Uterus (tissue), 2 donors: Measurements from ENCODE around the gene PSMD2.

Experiments
- POLR2A ChIP-seq, 2 donors: fragments of 450-650 bp; IDR thresholded peaks; one replicate each; pipeline ENCODE4 v1.6.1; 2016; ENCODE audit warnings: antibody characterized with exemption in 2 of 2, mild to moderate bottlenecking in 1 of 2, moderate library complexity in 1 of 2
- TF ChIP-seq, protein P1 (sequence below), 4 experiments: fragments of 200-600 bp in 2 of 4; fragments of 450-650 bp in 2 of 4; sonication (generic) in 2 of 4; IDR thresholded peaks; one replicate each; pipeline ENCODE4 v1.5.1; 2016 to 2019; ENCODE audit warnings: antibody characterized with exemption in 4 of 4, mild to moderate bottlenecking in 2 of 4, moderate library complexity in 1 of 4

DNA sequence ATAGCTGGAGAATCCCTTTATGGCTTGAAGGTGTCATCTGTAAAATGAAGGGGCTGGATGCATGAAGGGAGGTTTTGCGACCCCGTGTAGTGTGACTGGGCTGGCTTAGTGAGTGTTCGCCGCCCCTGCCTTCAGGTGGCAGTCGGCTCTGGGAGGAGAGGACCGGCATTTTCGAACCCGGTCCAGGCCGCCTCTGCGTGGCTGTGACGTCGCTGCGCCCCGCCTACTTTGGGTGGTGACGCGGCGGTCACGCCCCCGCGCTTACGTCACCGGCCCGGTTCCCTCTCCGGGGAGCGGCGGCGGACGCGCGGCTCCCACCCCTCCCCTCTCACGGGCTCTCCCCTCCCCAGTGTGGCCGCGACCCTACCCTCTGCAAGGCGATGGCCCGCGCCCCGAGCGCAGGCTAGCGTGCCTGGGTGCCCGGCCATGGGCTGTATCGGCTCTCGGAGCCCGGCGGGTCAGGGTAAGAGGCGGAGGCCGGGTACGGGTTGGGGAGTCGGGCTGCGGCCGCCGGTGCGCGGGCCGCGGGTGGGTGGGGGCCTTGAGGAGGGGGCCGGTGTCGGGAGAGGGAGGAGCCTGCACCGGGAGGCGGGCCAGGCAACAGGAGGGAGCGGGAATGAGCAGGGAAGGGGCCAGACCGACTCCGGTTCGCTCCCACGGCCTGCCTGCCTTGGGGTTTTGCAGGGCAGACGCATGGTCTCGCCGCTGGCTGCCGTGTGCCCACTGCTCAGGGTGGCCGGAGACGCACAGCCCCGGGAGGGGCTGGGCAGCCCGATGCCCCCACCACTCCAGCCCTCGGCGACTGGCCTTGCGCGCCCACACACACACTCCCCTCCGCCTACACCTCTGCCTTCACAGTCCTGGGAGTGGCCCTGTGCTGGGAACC, 36.9 kb downstream of the PSMD2 start:
- TF ChIP-seq, protein P1, sequence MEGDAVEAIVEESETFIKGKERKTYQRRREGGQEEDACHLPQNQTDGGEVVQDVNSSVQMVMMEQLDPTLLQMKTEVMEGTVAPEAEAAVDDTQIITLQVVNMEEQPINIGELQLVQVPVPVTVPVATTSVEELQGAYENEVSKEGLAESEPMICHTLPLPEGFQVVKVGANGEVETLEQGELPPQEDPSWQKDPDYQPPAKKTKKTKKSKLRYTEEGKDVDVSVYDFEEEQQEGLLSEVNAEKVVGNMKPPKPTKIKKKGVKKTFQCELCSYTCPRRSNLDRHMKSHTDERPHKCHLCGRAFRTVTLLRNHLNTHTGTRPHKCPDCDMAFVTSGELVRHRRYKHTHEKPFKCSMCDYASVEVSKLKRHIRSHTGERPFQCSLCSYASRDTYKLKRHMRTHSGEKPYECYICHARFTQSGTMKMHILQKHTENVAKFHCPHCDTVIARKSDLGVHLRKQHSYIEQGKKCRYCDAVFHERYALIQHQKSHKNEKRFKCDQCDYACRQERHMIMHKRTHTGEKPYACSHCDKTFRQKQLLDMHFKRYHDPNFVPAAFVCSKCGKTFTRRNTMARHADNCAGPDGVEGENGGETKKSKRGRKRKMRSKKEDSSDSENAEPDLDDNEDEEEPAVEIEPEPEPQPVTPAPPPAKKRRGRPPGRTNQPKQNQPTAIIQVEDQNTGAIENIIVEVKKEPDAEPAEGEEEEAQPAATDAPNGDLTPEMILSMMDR (IDR thresholded peaks at IDR 0.05) = no peak
- peak; percentile 89 to 96 for TF ChIP-seq POLR2A (IDR thresholded peaks at IDR 0.05)
